Smooth muscle cell (in vitro differentiated cells): ENCODE data around the gene LRRC32. TPM values are rescaled to one million over a fixed set of nuclear protein-coding genes. Genes with fewer than 3 reads are reported as not detected.

Experiments
- DNase-seq: peaks from one replicate; lab custom pipeline; 2025; ENCODE audit not compliant: unreplicated experiment; lab: John Stamatoyannopoulos, UW
- H2AFZ ChIP-seq: fragments of 200-600 bp; sonication (generic); 2 replicates; pipeline ENCODE4 v1.6.0; 2016; ENCODE audit warnings: antibody characterized with exemption, low read depth, mild to moderate bottlenecking
- H3F3A ChIP-seq: fragments of 200-600 bp; sonication (generic); 2 replicates; pipeline ENCODE4 v1.6.0; 2017; ENCODE audit warnings: antibody characterized with exemption, low read depth
- H3K27ac ChIP-seq: fragments of 200-600 bp; sonication (generic); 2 replicates; pipeline ENCODE4 v1.5.1; 2016; ENCODE audit warnings: low read depth, mild to moderate bottlenecking
- H3K27me3 ChIP-seq: fragments of 200-600 bp; sonication (generic); 2 replicates; pipeline ENCODE4 v1.6.1; 2016; ENCODE audit warnings: low read depth, mild to moderate bottlenecking
- H3K36me3 ChIP-seq: fragments of 200-600 bp; sonication (generic); 2 replicates; pipeline ENCODE4 v1.5.1; 2016; ENCODE audit warnings: low read depth
- H3K4me1 ChIP-seq: fragments of 200-600 bp; sonication (generic); 2 replicates; pipeline ENCODE4 v1.5.1; 2016; ENCODE audit warnings: low read depth
- H3K4me2 ChIP-seq: fragments of 200-600 bp; sonication (generic); 2 replicates; pipeline ENCODE4 v1.6.0; 2016; ENCODE audit warnings: mild to moderate bottlenecking
- H3K4me3 ChIP-seq: fragments of 200-600 bp; sonication (generic); 2 replicates; pipeline ENCODE4 v1.5.1; 2016; ENCODE audit warnings: mild to moderate bottlenecking
- H3K79me2 ChIP-seq: fragments of 200-600 bp; sonication (generic); 2 replicates; pipeline ENCODE4 v1.6.0; 2016; ENCODE audit warnings: low read depth, mild to moderate bottlenecking
- H3K9ac ChIP-seq: fragments of 200-600 bp; sonication (generic); 2 replicates; pipeline ENCODE4 v1.6.0; 2016; ENCODE audit warnings: low read depth
- H3K9me3 ChIP-seq: fragments of 200-600 bp; sonication (generic); replicated peaks from 2 replicates; pipeline ENCODE4 v1.5.1; 2016; ENCODE audit warnings: low read depth
- H4K20me1 ChIP-seq: fragments of 200-600 bp; sonication (generic); 2 replicates; pipeline ENCODE4 v1.6.0; 2016; ENCODE audit warnings: low read depth
- WGBS: methylation state at CpG from one replicate; pipeline ENCODE4 v1.1.7; 2016; ENCODE audit warnings: low lambda C conversion rate; 5-methylcytosine and 5-hydroxymethylcytosine counted together
- polyA plus RNA-seq: library from polyadenylated mRNA; unstranded; fragments of >200 nt; fragmentation: Nextera tagmentation; extraction: Ambion mirVana; gene quantifications from 2 replicates; pipeline ENCODE4 v1.2.1, GENCODE V29; 2016
- total RNA-seq: library from RNA; depleted of rRNA; stranded (reverse); fragments of >200 nt; gene quantifications from 2 replicates; pipeline ENCODE4 v1.2.3, GENCODE V29; 2014
- TF ChIP-seq, protein P1 (sequence below): fragments of 200-600 bp; sonication (generic); IDR thresholded peaks from 2 replicates; pipeline ENCODE4 v1.5.1; 2017; ENCODE audit warnings: borderline replicate concordance, mild to moderate bottlenecking, antibody characterized with exemption; ENCODE audit not compliant: insufficient read depth, poor library complexity, severe bottlenecking

The LRRC32 gene
- total and polyA plus RNA-seq, 2 experiments from 2014 or later = 171 to 444 TPM

DNA sequence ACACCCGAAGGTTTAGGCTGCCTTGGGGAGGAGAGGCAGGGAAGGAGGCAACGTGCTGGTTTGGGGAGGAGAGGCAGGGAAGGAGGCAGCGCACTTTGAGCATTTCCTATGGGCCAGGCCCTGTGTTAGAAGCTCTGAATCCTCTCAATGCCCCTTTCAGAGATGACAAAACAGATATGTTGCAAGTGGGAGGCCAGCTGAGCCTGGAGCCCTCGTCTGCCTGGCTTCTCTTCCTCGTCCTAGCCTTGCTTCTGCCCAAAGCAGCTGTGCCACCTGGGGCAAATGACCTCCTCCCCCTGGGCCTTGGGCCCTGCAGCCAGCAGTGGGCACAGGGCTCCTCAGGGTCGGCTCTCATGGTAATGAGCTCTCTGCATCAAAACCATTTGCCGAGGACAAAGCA lies 15.3 kb upstream of the LRRC32 start:
- Histone ChIP-seq H3F3A (no peaks in the 10 kb centered on the region), H3K36me3 (no peaks in the 10 kb centered on the region), H2AFZ (peak overlapping the region; percentile 59), H3K79me2 (no peaks in the 10 kb centered on the region), H3K4me3 (no peak overlapping the region), H4K20me1 (no peaks in the 10 kb centered on the region), H3K27me3 (no peaks in the 10 kb centered on the region), H3K27ac (no peak overlapping the region), H3K9me3 (no peaks in the 10 kb centered on the region), H3K4me2 (no peak overlapping the region), H3K4me1 (no peaks in the 10 kb centered on the region), H3K9ac (no peak overlapping the region)
- DNase-seq = no peak
- TF ChIP-seq, protein P1, sequence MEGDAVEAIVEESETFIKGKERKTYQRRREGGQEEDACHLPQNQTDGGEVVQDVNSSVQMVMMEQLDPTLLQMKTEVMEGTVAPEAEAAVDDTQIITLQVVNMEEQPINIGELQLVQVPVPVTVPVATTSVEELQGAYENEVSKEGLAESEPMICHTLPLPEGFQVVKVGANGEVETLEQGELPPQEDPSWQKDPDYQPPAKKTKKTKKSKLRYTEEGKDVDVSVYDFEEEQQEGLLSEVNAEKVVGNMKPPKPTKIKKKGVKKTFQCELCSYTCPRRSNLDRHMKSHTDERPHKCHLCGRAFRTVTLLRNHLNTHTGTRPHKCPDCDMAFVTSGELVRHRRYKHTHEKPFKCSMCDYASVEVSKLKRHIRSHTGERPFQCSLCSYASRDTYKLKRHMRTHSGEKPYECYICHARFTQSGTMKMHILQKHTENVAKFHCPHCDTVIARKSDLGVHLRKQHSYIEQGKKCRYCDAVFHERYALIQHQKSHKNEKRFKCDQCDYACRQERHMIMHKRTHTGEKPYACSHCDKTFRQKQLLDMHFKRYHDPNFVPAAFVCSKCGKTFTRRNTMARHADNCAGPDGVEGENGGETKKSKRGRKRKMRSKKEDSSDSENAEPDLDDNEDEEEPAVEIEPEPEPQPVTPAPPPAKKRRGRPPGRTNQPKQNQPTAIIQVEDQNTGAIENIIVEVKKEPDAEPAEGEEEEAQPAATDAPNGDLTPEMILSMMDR = no peak
- 66% methylated on average over 7 of the region's 7 CpGs for WGBS

DNA sequence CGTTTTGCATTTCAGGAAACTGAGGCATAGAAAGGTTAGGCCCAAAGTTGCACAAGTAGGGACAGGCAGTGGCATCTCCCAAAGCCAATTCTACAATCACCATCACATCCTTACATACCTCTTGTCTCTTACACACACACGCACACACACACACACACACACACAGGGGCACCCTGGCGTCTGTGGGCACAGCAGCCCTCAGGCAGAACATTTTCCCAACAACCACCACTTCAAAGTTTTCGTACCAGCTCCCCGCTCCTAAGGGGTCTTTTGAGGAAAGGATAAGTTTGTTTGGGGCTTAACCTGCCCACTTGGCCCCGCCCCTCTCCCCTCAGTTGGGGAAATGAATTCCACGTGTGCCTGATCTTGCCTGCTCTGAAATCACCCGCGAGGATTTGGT lies 14.7 kb upstream of the LRRC32 start:
- no peaks in the 10 kb centered on the region for H3K9me3 ChIP-seq
- H3K27ac ChIP-seq = no peak overlapping the region
- no peaks in the 10 kb centered on the region for H4K20me1 ChIP-seq
- no peak for DNase-seq
- H3K4me1 ChIP-seq = no peaks in the 10 kb centered on the region
- H3K4me2 ChIP-seq = no peak overlapping the region
- no peak overlapping the region for H3K9ac ChIP-seq
- no peaks in the 10 kb centered on the region for H3K79me2 ChIP-seq
- H3F3A ChIP-seq = no peaks in the 10 kb centered on the region
- WGBS = 90% methylated on average over 9 of the region's 9 CpGs
- H3K36me3 ChIP-seq = no peaks in the 10 kb centered on the region
- no peak overlapping the region for H3K4me3 ChIP-seq
- TF ChIP-seq, protein P1 = no peak
- H2AFZ ChIP-seq = no peak overlapping the region
- no peaks in the 10 kb centered on the region for H3K27me3 ChIP-seq

DNA sequence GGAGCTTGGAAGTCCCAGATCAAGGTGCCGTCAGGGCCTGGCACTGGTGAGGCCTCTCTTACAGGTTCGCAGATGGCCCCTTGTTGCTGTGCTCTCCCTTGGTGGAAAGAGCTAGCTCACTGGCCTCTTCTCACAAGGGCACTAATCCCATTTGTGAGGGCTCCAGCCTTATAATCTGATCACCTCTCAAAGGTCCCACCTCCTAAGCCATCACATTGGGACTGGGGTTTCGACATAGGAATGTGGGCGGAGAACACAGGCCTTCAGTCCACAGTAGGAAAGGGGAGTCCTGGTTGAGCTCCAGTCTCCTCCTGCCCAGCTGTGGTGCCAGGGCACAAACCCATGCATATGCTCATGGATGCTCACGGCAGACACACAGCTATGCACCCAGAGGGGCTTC lies 14.0 kb upstream of the LRRC32 start:
- DNase-seq = no peak
- Histone ChIP-seq H3K79me2 (no peaks in the 10 kb centered on the region), H3K4me3 (no peak overlapping the region), H2AFZ (no peak overlapping the region), H3F3A (no peaks in the 10 kb centered on the region), H3K9me3 (no peaks in the 10 kb centered on the region), H3K36me3 (no peaks in the 10 kb centered on the region), H3K4me1 (no peaks in the 10 kb centered on the region), H3K4me2 (no peak overlapping the region), H3K27me3 (no peaks in the 10 kb centered on the region), H3K9ac (no peak overlapping the region), H3K27ac (no peak overlapping the region), H4K20me1 (no peaks in the 10 kb centered on the region)
- WGBS = 98% methylated on average over 5 of the region's 5 CpGs
- TF ChIP-seq, protein P1 = no peak
